WTC11 (cell line): ENCODE data around the gene MYBPHL.

Experiments
- E2F1 ChIP-seq: sonication (generic); formaldehyde crosslinking; IDR thresholded peaks from 2 replicates; pipeline ENCODE4 v1.8.0; 2022; ENCODE audit warnings: mild to moderate bottlenecking, missing genetic modification reagents
- ETV6 ChIP-seq: sonication (generic); formaldehyde crosslinking; IDR thresholded peaks from 2 replicates; pipeline ENCODE4 v1.8.1; 2022; ENCODE audit warnings: mild to moderate bottlenecking, missing genetic modification reagents
- TEAD1 ChIP-seq: sonication (generic); formaldehyde crosslinking; IDR thresholded peaks from 2 replicates; pipeline ENCODE4 v1.8.0; 2022; ENCODE audit warnings: mild to moderate bottlenecking, missing genetic modification reagents
- ZNF423 ChIP-seq: fragments of 250-450 bp; sonication (Bioruptor Pico); IDR thresholded peaks from 2 replicates; pipeline ENCODE4 v2.1.2; 2022; ENCODE audit warnings: mild to moderate bottlenecking, moderate library complexity
- TF ChIP-seq, protein P1 (sequence below): fragments of 200-600 bp; IDR thresholded peaks from 2 replicates; pipeline ENCODE4 v1.8.0; 2022; ENCODE audit warnings: antibody characterized with exemption

GRCh38 chr1:109253803-109254620 lies 52.8 kb downstream of the MYBPHL start:
- TF ChIP-seq ZNF423 (CRISPR knock-in tag) (no peak), E2F1 (CRISPR knock-in tag) (no peak), ETV6 (no peak), TEAD1 (CRISPR knock-in tag) (no peak)
- TF ChIP-seq, protein P1, sequence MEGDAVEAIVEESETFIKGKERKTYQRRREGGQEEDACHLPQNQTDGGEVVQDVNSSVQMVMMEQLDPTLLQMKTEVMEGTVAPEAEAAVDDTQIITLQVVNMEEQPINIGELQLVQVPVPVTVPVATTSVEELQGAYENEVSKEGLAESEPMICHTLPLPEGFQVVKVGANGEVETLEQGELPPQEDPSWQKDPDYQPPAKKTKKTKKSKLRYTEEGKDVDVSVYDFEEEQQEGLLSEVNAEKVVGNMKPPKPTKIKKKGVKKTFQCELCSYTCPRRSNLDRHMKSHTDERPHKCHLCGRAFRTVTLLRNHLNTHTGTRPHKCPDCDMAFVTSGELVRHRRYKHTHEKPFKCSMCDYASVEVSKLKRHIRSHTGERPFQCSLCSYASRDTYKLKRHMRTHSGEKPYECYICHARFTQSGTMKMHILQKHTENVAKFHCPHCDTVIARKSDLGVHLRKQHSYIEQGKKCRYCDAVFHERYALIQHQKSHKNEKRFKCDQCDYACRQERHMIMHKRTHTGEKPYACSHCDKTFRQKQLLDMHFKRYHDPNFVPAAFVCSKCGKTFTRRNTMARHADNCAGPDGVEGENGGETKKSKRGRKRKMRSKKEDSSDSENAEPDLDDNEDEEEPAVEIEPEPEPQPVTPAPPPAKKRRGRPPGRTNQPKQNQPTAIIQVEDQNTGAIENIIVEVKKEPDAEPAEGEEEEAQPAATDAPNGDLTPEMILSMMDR, result no peak
